ENCODE results near the gene TBCA. TPM values are rescaled to one million over a fixed set of nuclear protein-coding genes. Genes with fewer than 3 reads are reported as not detected.
"Not testable (repeated sequence)": the region's sequence is repeated elsewhere in the genome, so short reads cannot be mapped to it uniquely, and the experiment has no call there.

TBCA gene
- total RNA-seq, 1 donor from 2014 or later: 232 TPM

DNA sequence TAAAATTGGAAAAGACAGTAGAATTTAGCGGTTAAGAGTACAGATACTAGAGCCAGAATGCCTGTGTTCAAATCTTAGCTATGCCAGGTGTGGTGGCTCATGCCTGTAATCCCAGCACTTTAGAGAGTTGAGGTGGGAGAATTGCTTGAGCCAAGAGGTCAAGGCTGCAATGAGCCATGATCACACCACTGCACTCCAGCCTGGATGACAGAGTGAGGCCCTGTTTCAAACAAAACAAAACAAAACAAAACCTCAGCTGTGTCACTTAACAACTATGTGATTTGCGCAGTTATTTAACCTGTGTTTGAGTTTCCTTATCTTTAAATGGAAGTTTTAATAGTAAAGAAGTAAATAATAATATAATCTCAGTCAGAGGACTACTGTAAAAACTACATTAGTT, 68.3 kb downstream of the TBCA start:
- no peaks in the 10 kb centered on the region for H3K9me3 Mint-ChIP-seq (ENCODE audit: unreplicated experiment)
- no peaks in the 10 kb centered on the region for H3K27me3 Mint-ChIP-seq (ENCODE audit: unreplicated experiment)
- H3K27ac Mint-ChIP-seq (ENCODE audit: unreplicated experiment): no peak overlapping the region
- no peak for DNase-seq (ENCODE audit: low spot score)
- no peak for TF ChIP-seq CTCF (IDR thresholded peaks at IDR 0.05; ENCODE audit: unreplicated experiment)
- no peak overlapping the region for H3K4me3 Mint-ChIP-seq (ENCODE audit: unreplicated experiment)
- H3K4me1 Mint-ChIP-seq (ENCODE audit: unreplicated experiment): no peaks in the 10 kb centered on the region
- peaks cover 20% of the 10 kb centered on the region for H3K36me3 Mint-ChIP-seq (ENCODE audit: low read depth, unreplicated experiment)

DNA sequence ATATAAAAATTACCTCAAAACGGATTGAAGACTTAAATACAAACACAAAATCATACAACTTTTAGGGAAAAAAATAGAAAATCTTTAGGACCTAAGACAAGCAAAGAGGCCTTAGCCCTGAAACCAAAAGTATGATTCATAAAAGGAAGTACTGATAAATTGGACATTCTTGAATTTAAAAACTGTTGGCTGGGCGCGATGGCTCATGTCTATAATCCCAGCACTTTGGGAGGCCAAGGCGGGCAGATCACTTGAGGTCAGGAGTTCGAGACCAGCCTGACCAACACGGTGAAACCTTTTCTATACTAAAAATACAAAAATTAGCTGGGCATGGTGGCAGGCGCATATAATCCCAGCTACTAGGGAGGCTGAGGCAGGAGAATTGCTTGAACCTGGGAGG, 76.6 kb downstream of the TBCA start:
- not testable (repeated sequence) for H3K27ac Mint-ChIP-seq (ENCODE audit: unreplicated experiment); DNase-seq (ENCODE audit: low spot score)
- H3K36me3 Mint-ChIP-seq (ENCODE audit: low read depth, unreplicated experiment): peaks cover 14% of the 10 kb centered on the region

DNA sequence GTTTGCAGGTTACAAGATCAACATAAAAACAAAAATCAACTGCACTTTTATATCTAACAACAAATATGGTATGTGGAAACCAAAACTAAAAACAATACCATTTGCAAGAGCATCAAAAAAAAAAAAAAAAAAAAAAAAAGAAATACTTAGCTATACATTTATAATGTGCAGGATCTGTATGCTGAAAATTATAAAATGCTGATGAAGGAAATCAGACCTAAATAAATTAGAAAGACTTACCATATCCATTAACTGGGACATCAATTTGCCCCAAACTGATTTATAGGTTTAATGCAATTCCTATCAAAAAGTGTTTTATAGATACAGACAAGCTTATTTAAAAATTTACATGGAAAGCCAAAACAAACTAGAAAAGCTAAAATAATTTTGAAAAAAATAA, 77.2 kb downstream of the TBCA start:
- no peaks in the 10 kb centered on the region for H3K4me1 Mint-ChIP-seq (ENCODE audit: unreplicated experiment)
- DNase-seq (ENCODE audit: low spot score): no peak
- no peak for TF ChIP-seq CTCF (IDR thresholded peaks at IDR 0.05; ENCODE audit: unreplicated experiment)
- H3K27me3 Mint-ChIP-seq (ENCODE audit: unreplicated experiment): peaks cover 2% of the 10 kb centered on the region
- H3K4me3 Mint-ChIP-seq (ENCODE audit: unreplicated experiment): no peak overlapping the region
- H3K36me3 Mint-ChIP-seq (ENCODE audit: low read depth, unreplicated experiment): peaks cover 10% of the 10 kb centered on the region
- no peaks in the 10 kb centered on the region for H3K9me3 Mint-ChIP-seq (ENCODE audit: unreplicated experiment)
- no peak overlapping the region for H3K27ac Mint-ChIP-seq (ENCODE audit: unreplicated experiment)

More for the DNA sequence above, 76.6 kb downstream of the TBCA start:
- not testable (repeated sequence) for H3K9me3 Mint-ChIP-seq (ENCODE audit: unreplicated experiment); H3K4me3 Mint-ChIP-seq (ENCODE audit: unreplicated experiment); H3K4me1 Mint-ChIP-seq (ENCODE audit: unreplicated experiment); H3K27me3 Mint-ChIP-seq (ENCODE audit: unreplicated experiment)

- no peak overlapping the region for H3K27ac Mint-ChIP-seq (ENCODE audit: unreplicated experiment)
- peaks cover 10% of the 10 kb centered on the region for H3K36me3 Mint-ChIP-seq (ENCODE audit: low read depth, unreplicated experiment)
- no peaks in the 10 kb centered on the region for H3K9me3 Mint-ChIP-seq (ENCODE audit: unreplicated experiment)
- peaks cover 2% of the 10 kb centered on the region for H3K27me3 Mint-ChIP-seq (ENCODE audit: unreplicated experiment)
- no peaks in the 10 kb centered on the region for H3K4me1 Mint-ChIP-seq (ENCODE audit: unreplicated experiment)
- TF ChIP-seq CTCF (IDR thresholded peaks at IDR 0.05; ENCODE audit: unreplicated experiment): no peak
- no peak overlapping the region for H3K4me3 Mint-ChIP-seq (ENCODE audit: unreplicated experiment)
- no peak for DNase-seq (ENCODE audit: low spot score)
Observed at GRCh38 chr5:77697692-77698091, 78.4 kb downstream of the TBCA start.

DNA sequence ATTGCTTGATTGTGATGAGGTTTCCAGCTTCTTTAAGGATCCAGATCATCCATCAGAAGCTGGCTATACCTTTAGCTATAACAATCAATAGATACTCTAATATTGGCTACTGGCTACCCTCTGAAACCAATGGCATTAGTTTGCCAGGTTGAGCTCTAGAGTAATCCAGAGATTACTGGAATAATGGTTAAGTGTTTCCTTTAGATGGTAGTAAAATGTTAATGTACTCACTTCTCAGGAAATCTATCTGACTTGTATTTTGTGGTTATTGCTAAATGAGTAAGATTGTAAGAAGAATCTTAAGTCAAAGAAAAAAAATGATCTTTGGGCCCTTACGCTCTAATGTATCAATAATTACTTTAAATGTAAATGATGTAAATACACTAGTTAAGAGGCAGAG, 80.0 kb downstream of the TBCA start:
- Mint-ChIP-seq H3K36me3 (ENCODE audit: low read depth, unreplicated experiment) (peaks cover 10% of the 10 kb centered on the region), H3K27me3 (ENCODE audit: unreplicated experiment) (peaks cover 2% of the 10 kb centered on the region), H3K9me3 (ENCODE audit: unreplicated experiment) (no peaks in the 10 kb centered on the region), H3K27ac (ENCODE audit: unreplicated experiment) (no peak overlapping the region), H3K4me1 (ENCODE audit: unreplicated experiment) (no peaks in the 10 kb centered on the region), H3K4me3 (ENCODE audit: unreplicated experiment) (no peak overlapping the region)
- DNase-seq (ENCODE audit: low spot score): no peak
- TF ChIP-seq CTCF (IDR thresholded peaks at IDR 0.05; ENCODE audit: unreplicated experiment): no peak

DNA sequence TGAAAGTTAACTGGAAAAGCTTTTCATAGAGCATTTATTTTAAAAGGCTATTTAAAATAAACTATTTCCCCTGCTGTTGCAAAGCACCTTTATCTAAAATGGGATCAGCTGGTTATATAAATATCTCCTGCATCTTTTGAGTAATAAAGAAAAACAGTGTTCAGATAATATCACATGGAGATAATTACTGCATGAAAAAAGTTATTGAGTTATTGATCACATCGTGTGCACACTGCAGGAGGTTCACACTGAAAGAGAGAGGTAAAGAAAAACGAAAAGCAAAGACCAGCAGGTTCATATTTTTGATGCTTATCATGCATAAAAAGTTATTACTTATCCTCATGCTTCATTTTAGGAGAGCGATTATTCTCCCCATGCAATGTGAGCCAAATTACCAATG, 82.2 kb downstream of the TBCA start:
- DNase-seq (ENCODE audit: low spot score): no peak
- H3K9me3 Mint-ChIP-seq (ENCODE audit: unreplicated experiment): no peaks in the 10 kb centered on the region
- H3K4me1 Mint-ChIP-seq (ENCODE audit: unreplicated experiment): no peaks in the 10 kb centered on the region
- no peak overlapping the region for H3K27ac Mint-ChIP-seq (ENCODE audit: unreplicated experiment)
- H3K36me3 Mint-ChIP-seq (ENCODE audit: low read depth, unreplicated experiment): peaks cover 17% of the 10 kb centered on the region
- TF ChIP-seq CTCF (IDR thresholded peaks at IDR 0.05; ENCODE audit: unreplicated experiment): no peak
- H3K27me3 Mint-ChIP-seq (ENCODE audit: unreplicated experiment): no peaks in the 10 kb centered on the region
- no peak overlapping the region for H3K4me3 Mint-ChIP-seq (ENCODE audit: unreplicated experiment)
